GM19240 (cell line): ENCODE data around the gene NSRP1.
"Not testable (repeated sequence)": the region's sequence is repeated elsewhere in the genome, so short reads cannot be mapped to it uniquely, and the experiment has no call there.

Source experiments
- DNase-seq: peaks from one replicate; pipeline ENCODE4 v3.0.0; 2011; ENCODE audit warnings: low spot score; ENCODE audit not compliant: insufficient read length

NSRP1 gene

GRCh38 chr17:30124273-30124796, 7.7 kb downstream of the NSRP1 start:
- DNase-seq, result no peak

GRCh38 chr17:30130121-30130520, 13.5 kb downstream of the NSRP1 start:
- no peak for DNase-seq

GRCh38 chr17:30132615-30133014, 16.0 kb downstream of the NSRP1 start:
- DNase-seq, result no peak

DNA sequence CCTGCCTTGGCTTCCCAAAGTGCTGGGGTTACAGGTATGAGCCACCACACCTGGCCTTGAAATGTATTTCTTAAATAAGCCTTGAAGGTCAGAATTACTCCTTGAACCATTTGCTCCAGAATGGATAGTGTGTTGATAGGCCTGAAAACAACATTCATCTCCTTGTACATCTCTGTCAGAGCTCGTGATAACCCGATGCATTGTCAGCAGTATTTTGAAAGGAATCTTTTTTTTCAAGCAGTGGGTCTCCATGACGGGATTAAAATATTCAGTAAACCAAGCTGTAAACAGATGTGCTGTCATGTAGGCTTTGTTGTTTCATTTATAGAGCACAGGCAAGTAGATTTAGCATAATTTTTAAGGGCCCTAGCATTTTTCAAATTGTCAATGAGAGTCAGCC, 16.6 kb downstream of the NSRP1 start:
- no peak for DNase-seq

GRCh38 chr17:30134551-30134950, 17.9 kb downstream of the NSRP1 start:
- DNase-seq, result no peak

DNA sequence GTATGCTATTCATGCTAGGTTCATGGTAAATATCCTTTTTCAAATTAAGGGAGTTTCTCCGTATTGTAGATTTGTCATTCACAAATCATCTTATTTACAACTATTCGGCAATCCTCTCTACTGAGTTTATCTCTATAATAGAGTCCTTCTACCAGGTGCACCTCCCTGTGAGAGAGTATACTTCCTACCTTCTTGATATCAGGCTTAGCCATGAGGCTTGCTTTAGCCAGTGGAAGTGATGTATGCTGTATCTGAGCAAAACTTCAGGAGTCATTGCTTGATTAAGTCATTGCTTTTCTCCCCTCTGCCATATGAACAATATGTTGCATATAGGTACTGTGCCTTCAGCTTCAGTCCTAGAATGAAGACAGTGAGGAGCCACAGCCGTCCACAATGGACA, 20.5 kb downstream of the NSRP1 start:
- no peak for DNase-seq

DNA sequence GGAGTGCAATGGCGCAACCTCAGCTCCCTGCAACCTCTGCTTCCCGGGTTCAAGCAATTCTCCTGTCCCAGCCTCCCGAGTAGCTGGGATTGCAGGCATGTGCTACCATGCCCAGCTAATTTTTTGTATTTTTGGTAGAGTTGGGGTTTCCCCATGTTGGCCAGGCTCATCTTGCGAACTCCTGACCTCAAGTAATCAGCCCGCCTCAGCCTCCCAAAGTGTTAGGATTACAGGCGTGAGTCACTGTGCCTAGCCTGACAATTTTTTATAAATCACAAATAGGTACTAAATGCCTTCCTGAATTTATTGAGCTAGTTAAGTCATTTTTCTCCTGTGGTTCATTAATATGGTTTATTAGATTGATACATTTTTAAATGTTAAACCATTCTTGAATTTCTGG, 31.2 kb downstream of the NSRP1 start:
- not testable (repeated sequence) for DNase-seq

- DNase-seq, result no peak
Measured at GRCh38 chr17:30148376-30148775, 31.8 kb downstream of the NSRP1 start.

DNA sequence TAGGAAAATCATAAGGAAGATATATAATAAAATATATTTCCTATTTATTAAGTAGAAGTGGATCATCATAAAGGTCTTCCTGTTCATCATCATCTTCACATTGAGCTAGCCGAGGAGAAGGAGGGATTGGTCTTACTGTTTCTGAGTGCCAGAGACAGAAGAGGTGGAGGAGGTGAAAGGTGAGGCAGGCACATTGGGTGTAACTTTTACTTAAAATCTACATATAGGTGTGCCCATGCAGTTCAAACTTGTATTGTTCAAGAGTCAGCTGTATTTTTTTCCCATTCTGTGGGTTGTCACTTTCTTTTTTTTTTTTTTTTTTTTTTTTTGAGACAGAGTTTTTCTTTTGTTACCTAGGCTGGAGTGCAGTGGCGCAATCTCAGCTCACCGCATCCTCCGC, 34.9 kb downstream of the NSRP1 start:
- no peak for DNase-seq

DNA sequence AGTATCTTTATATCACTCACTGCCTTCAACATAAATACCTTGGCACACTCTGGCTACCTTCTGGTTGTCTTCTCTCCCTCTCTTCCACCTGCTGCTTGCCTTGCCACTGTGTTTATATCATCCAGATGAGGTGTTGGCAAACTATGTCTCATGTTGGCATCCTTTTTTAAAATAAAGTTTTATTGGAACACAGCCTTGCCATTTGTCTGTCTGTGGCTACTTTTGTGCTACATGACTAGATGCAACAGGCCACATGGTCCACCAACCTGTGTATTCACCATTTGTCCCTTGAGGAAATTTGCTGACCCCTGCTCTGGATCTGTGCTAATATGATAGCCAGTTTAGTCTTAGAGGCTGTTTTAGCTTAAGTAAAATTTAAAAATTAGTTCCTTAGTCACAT, 36.8 kb downstream of the NSRP1 start:
- DNase-seq, result no peak

DNA sequence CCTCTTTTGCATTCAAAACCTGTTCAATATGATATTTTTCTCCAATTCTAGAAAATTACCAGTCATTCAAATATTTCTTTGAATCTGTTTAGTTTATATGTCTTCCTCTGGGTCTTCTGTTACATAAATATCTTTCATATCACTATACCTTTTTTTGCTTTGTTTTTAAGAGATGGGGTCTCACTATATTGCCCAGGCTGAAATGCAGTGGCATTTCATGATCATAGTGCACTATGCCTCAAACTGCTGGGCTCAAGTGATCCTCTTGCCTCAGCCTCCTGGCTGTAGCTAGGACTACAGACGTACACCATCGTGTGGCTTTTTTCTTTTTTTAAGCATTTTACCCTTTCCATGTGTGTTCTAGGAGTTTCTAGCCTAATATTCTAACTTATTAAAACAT, 38.8 kb downstream of the NSRP1 start:
- no peak for DNase-seq

GRCh38 chr17:30158896-30159625, 42.4 kb downstream of the NSRP1 start:
- no peak for DNase-seq

DNA sequence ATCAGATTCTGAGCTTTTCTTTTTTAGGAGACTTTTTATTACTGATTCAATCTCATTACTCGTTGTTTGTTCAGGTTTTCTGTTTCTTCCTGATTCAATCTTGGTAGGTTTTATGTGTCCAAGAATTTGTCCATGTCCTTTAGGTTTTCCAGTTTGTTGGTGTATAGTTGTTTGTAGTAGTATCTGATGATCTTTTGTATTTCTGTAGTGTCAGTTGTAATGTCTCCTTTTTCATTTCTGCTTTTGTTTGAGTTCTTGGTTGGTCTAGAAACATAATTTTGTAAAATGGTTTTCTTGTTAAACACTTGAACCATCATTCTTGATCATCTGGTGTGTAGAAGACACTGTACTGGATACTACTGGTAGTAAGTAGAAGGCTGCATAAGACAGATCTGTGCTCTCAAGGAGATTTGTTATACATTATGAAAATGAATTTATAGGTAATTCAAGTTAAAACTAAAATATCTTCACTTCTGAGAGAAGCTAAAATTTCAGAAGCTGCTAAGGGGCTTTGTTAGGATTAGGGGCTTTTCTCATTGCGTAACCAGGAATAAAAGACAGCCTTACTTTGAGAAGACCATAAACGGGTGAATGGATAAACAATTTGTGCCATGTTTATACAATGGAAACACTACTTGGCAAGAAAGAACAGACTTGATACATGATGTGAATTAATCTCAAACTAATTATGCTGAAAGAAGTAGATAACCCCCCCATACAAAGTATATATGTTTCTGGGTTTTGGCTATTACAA, 44.0 kb downstream of the NSRP1 start:
- DNase-seq, result no peak

GRCh38 chr17:30161601-30162000, 45.0 kb downstream of the NSRP1 start:
- DNase-seq, result no peak

DNA sequence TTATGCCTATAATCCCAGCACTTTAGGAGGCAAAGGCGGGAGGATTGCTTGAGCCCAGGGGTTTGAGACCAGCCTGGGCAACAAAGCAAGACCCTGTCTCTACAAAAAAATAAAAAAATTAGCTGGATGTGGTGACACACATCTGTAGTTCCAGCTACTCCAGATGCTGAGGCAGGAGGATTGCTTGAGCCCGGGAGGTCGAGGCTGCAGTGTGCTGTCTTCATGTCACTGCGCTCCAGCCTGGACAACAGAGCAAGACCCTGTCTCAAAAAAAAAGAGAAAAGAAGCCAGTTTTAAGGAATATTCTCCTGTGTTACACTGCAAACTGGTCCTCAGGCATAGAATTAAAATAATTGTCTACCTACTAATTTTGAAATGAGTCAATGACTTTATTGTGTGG, 47.9 kb downstream of the NSRP1 start:
- no peak for DNase-seq

DNA sequence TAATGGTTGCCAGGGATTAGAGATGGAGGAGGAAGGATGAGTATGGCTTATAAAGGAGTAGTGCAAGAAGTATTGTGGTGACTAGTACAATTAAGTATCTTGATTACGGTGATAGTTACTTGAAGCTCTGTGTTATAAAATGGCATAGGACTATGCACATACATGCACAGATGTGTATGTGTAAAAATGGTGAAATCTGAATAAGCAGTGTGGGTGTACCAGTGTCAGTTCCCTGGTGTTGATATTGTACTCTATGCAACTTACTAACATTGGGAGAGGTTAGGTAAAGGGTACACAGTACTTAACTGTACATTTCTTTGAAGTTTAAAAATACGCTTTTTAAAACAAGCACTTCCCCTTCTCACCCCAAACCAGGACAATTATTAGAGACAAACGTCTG, 48.5 kb downstream of the NSRP1 start:
- DNase-seq, result no peak

DNA sequence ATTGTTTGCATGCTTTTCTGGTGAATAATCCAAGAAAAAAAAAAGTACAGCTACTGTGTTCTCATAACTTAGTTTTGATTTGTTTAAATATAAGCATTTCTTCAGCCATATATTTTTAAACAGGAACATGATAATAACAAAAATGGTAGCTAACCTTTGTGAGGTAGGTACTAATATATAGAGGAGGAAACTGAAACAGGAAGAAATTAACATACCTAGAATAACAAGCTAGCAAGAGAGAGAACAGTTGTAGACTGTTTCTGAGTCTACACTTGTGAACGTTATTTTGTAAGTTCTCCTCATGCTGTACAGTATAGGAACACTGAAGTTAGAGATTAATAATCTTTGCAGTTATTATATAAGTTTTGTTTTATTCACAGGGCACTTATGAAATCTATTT, 49.3 kb downstream of the NSRP1 start:
- DNase-seq, result no peak

GRCh38 chr17:30170415-30170987, 53.9 kb downstream of the NSRP1 start:
- no peak for DNase-seq

DNA sequence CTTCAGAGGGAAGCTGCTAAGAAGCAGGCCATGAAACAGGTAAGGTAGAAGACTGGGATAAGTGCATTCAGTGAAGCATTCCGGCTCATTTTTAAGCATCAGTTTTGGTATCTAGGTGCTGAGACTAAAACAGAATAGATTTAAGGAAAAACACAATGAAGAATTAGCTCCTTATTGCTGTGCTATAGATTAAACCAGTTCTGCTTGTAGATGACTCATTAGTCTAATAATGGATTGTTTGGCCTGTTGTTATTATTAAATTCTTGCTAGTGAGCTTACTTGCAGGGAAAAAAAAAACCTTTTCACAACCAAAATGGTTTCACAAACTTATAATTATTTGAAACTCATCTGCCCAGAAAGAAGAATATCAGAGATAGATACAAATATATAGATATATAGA, 55.9 kb downstream of the NSRP1 start:
- no peak for DNase-seq

- DNase-seq, result peak; percentile 17
Measured at GRCh38 chr17:30173649-30174048, 57.0 kb downstream of the NSRP1 start.

DNA sequence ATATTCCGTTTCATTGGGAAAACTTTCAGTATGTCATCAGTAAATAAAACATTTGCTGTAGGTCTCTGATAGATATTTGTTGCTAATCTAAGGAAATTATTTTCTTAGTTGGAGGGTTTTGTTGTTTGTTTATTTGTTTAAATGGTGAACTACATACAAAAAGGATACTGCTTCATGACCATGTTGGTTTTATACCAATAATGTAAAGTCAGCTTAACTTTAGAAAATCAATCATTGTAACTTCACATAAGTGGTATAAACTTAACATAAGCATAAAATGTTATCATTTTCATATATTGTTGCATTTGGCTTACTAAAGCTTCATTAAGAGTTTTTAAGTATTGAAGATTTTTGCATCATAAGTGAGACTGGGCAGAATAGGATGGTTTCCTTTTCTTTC, 57.9 kb downstream of the NSRP1 start:
- DNase-seq, result no peak

DNA sequence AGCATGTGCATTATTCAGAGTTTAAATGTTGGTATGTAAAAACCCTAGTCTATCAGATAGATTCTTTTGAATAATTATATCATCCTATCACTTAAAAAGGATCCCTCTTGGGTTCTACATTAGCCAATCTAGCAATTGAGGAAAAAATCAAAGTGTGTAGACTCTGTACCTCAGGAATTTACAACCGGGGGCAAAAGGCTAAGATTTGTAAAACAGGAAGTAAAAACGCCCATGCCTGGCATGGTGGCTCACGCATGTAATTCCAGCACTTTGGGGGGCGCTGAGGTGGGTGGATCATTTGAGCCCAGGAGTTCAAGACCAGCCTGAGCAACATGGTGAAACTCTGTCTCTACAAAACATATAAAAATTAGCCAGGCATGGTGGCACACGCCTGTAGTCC, 60.2 kb downstream of the NSRP1 start:
- DNase-seq, result no peak

DNA sequence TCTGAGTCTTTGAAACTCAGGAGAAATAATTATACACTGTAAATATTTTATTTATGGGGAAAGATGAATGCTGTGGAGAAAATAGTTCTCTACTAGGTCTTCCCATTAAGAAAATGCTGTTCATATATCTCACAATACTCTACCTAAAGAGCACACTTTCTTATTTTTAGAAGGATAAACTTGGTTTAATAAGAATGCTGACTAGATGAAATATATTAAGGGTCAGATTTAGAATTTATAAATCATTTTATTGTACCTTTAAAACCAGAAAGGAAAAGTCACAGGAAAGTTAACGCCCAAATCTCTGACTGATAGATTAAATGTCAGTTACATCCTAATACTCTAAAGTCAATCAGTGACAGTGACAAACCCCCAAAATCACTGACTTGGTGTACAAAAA, 70.1 kb downstream of the NSRP1 start:
- DNase-seq, result no peak
